ENCODE results near the gene TSPAN18. TPM values are rescaled to one million over a fixed set of nuclear protein-coding genes. Genes with fewer than 3 reads are reported as not detected.

The TSPAN18 gene
- total and polyA plus RNA-seq, 8 donors: 0.69 to 2.7 (median 1.5) TPM

- H3K4me1 ChIP-seq: no peaks in the 10 kb centered on the region
- FAIRE-seq: no peak
- TF ChIP-seq, protein P1, sequence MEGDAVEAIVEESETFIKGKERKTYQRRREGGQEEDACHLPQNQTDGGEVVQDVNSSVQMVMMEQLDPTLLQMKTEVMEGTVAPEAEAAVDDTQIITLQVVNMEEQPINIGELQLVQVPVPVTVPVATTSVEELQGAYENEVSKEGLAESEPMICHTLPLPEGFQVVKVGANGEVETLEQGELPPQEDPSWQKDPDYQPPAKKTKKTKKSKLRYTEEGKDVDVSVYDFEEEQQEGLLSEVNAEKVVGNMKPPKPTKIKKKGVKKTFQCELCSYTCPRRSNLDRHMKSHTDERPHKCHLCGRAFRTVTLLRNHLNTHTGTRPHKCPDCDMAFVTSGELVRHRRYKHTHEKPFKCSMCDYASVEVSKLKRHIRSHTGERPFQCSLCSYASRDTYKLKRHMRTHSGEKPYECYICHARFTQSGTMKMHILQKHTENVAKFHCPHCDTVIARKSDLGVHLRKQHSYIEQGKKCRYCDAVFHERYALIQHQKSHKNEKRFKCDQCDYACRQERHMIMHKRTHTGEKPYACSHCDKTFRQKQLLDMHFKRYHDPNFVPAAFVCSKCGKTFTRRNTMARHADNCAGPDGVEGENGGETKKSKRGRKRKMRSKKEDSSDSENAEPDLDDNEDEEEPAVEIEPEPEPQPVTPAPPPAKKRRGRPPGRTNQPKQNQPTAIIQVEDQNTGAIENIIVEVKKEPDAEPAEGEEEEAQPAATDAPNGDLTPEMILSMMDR (IDR thresholded peaks at IDR 0.05): no peak
- no peak overlapping the region for H3K4me3 ChIP-seq
- H3K27ac ChIP-seq: no peak overlapping the region
- intact Hi-C loops (cut with DNase I): no loop called here
- DNase-seq: no peak
- no peaks in the 10 kb centered on the region for H3K27me3 ChIP-seq
- no peaks in the 10 kb centered on the region for H3K9me3 ChIP-seq
- no peak for ATAC-seq
- H3K36me3 ChIP-seq: no peaks in the 10 kb centered on the region
- WGBS, 2 donors: 16 to 20% methylated on average over 2 of the region's 2 CpGs
These were observed 25.5 kb upstream of the TSPAN18 start for GRCh38 chr11:44701276-44701675.

- no peak for ATAC-seq
- Histone ChIP-seq H3K9me3 (no peaks in the 10 kb centered on the region), H3K36me3 (no peaks in the 10 kb centered on the region), H3K27ac (no peak overlapping the region), H3K4me3 (no peak overlapping the region), H3K27me3 (no peaks in the 10 kb centered on the region), H3K4me1 (no peaks in the 10 kb centered on the region)
- TF ChIP-seq, protein P1 (IDR thresholded peaks at IDR 0.05): no peak
- intact Hi-C loops (cut with DNase I): no loop called here
- WGBS, 2 donors: 78 to 83% methylated on average over 4 of the region's 4 CpGs
- FAIRE-seq: no peak
- DNase-seq: no peak
These were observed 23.9 kb upstream of the TSPAN18 start for GRCh38 chr11:44702889-44703288.

DNA sequence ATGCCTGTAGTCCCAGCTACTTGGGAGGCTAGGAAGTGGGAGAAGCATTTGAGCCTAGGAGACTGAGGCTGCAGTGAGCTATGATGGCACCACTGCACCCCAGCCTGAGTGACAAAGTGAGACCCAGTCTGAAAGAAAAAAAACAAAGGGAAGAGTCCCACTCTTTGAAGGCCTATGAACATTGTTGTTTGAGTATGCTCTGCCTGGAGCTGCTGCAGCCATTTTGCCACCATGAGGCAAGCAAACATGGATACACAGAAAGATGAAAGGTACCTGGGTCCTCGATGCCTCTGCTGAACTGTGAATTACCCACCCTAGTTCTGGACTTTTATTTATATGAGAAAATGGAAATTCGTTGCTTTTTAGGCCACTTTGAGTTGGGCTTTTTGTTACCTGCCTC is 19.7 kb upstream of the TSPAN18 start:
- Histone ChIP-seq H3K9me3 (no peaks in the 10 kb centered on the region), H3K27me3 (no peaks in the 10 kb centered on the region), H3K4me1 (no peaks in the 10 kb centered on the region), H3K27ac (no peak overlapping the region), H3K4me3 (no peak overlapping the region), H3K36me3 (no peaks in the 10 kb centered on the region)
- TF ChIP-seq, protein P1 (IDR thresholded peaks at IDR 0.05): no peak
- 60 to 80% methylated on average over 2 of the region's 2 CpGs for WGBS, 2 donors
- ATAC-seq (no peak), DNase-seq (no peak), FAIRE-seq (no peak)
- intact Hi-C loops (cut with DNase I): no loop called here

GRCh38 chr11:44708009-44708408 is 18.8 kb upstream of the TSPAN18 start:
- TF ChIP-seq, protein P1 (IDR thresholded peaks at IDR 0.05): no peak
- Histone ChIP-seq H3K36me3 (no peaks in the 10 kb centered on the region), H3K27me3 (no peaks in the 10 kb centered on the region), H3K4me1 (no peaks in the 10 kb centered on the region), H3K27ac (no peak overlapping the region), H3K9me3 (no peaks in the 10 kb centered on the region), H3K4me3 (no peak overlapping the region)
- DNase-seq (no peak), ATAC-seq (no peak), FAIRE-seq (no peak)
- intact Hi-C loops (cut with DNase I): no loop called here
- WGBS, 2 donors: 60 to 62% methylated on average over 10 of the region's 10 CpGs

GRCh38 chr11:44708523-44709280 is 18.1 kb upstream of the TSPAN18 start:
- H3K4me3 ChIP-seq: no peak overlapping the region
- DNase-seq: no peak
- intact Hi-C loops (cut with DNase I): no loop called here
- TF ChIP-seq, protein P1 (IDR thresholded peaks at IDR 0.05): no peak
- H3K27me3 ChIP-seq: no peaks in the 10 kb centered on the region
- H3K9me3 ChIP-seq: no peaks in the 10 kb centered on the region
- H3K27ac ChIP-seq: no peak overlapping the region
- 55 to 67% methylated on average over 6 of the region's 6 CpGs for WGBS, 2 donors
- no peaks in the 10 kb centered on the region for H3K36me3 ChIP-seq
- no peak for ATAC-seq
- no peak for FAIRE-seq
- no peaks in the 10 kb centered on the region for H3K4me1 ChIP-seq

Measured in pancreas (tissue), 10 donors.